Activated CD8-positive, alpha-beta memory T cell treated with anti-CD3 and anti-CD28 coated beads for 36 hours (primary cell): ENCODE results near the gene ARIH1. TPM values are rescaled to one million over a fixed set of nuclear protein-coding genes. Genes with fewer than 3 reads are reported as not detected.

Experiments
- CTCF ChIA-PET: fragments of 350-600 bp; sonication (Branson Sonifier 250); formaldehyde crosslinking; loops from one replicate; lab custom pipeline; 2021; ENCODE audit warnings: antibody characterized with exemption; lab: Charles Lee
- POLR2A ChIA-PET: fragments of 350-600 bp; sonication (Branson Sonifier 250); formaldehyde crosslinking; loops from one replicate; lab custom pipeline; 2021; ENCODE audit warnings: antibody characterized with exemption; lab: Charles Lee
- total RNA-seq, 2 experiments: library from RNA; stranded (reverse); gene quantifications; one replicate each; pipeline ENCODE4 v1.2.3, GENCODE V29; 2021

The ARIH1 gene
- total RNA-seq, 2 experiments from 2014 or later: 146 to 155 TPM

GRCh38 chr15:72481015-72481659 lies 7.0 kb downstream of the ARIH1 start:
- ChIA-PET CTCF (no interaction called here), POLR2A (no interaction called here)

- CTCF ChIA-PET: no interaction called here
Measured at GRCh38 chr15:72482275-72482674, 8.1 kb downstream of the ARIH1 start.

DNA sequence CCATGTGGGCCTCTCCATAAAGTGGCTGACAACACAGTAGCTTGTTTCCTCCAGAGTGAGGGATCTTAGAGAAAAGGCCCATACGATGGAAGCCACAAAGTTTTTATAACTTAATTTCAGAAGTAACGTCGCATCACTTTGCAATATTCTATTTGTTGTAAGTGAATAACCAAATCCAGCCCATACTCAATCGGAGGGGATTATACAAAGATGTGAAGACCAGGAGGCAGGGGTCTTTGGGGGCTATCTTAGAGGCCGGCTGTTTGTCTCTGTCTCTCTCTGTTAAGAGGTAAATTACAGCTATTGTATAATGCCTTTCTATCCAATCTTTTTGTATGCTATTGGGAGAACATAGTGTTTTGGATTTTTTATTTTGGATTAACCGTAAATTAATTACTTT lies 9.1 kb downstream of the ARIH1 start:
- CTCF ChIA-PET: interaction anchor here (1.0 kb wide), 1 partner anchor 20 kb away, joined by 3 read pairs; no protein-coding TSS in a partner anchor
- POLR2A ChIA-PET: interaction anchor here (1.1 kb wide), 1 partner anchor 50 kb away, joined by 3 read pairs; no protein-coding TSS in a partner anchor

More at GRCh38 chr15:72482275-72482674, 8.1 kb downstream of the ARIH1 start:
- POLR2A ChIA-PET: interaction anchor here (1.1 kb wide), 1 partner anchor 51 kb away, joined by 3 read pairs; no protein-coding TSS in a partner anchor

DNA sequence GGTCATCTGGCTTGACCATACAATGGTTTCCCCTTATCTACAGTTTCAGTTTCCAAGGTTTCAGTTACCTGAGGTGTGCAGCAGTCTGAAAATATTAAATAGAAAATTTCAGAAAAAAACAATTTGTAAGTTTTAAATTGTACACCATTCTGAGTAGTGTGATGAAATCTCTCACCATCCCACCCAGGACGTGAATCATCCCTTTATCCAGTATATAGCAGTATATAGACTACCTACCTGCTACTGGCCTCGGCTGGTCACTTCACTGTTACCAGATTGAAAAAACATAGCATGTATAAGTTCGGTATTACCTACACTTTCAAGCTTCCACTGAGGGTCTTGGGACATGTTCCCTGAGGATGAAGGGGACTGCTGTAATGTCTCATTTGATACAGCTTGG lies 12.0 kb downstream of the ARIH1 start:
- POLR2A ChIA-PET: no interaction called here

GRCh38 chr15:72487070-72487797 lies 13.1 kb downstream of the ARIH1 start:
- CTCF ChIA-PET: no interaction called here

More for the DNA sequence above, 12.0 kb downstream of the ARIH1 start:
- CTCF ChIA-PET: interaction anchor here (0.6 kb wide), 1 partner anchor 21 kb away, joined by 3 read pairs; no protein-coding TSS in a partner anchor

GRCh38 chr15:72488558-72488957 lies 14.4 kb downstream of the ARIH1 start:
- POLR2A ChIA-PET: no interaction called here
- CTCF ChIA-PET: interaction anchor here (0.9 kb wide), 1 partner anchor 9 kb away, joined by 4 read pairs; no protein-coding TSS in a partner anchor

More at GRCh38 chr15:72487070-72487797, 13.1 kb downstream of the ARIH1 start:
- POLR2A ChIA-PET: no interaction called here

DNA sequence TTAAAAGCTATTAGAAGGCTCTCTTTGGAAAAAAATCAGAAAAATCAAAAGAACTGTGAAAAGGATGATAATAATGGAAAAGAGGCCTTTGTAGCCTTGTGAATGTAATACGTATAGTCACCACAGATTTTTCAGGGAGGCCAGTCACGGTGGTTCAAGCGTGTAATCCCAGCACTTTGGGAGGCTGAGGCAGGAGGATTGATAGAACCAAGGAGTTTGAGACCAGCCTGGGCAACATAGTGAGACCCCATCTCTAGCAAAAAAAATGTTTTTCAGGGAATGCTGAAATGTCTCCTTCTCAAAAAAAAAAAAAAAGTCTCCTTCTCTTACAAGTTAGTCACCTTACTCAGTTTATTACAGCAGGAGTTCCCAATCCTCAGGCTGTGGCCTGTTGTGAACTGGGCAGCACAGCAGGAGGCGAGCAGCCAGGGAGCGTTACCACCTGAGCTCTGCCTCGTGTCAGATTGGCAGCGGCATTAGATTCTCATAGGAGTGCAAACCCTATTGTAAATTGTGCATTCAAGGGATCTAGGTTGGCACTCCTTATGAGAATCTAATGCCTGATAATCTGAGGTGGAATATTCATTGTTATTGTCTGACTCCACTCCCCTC lies 15.9 kb downstream of the ARIH1 start:
- CTCF ChIA-PET: interaction anchor here (0.7 kb wide), 1 partner anchor 66 kb away, joined by 4 read pairs; no protein-coding TSS in a partner anchor
- POLR2A ChIA-PET: no interaction called here

DNA sequence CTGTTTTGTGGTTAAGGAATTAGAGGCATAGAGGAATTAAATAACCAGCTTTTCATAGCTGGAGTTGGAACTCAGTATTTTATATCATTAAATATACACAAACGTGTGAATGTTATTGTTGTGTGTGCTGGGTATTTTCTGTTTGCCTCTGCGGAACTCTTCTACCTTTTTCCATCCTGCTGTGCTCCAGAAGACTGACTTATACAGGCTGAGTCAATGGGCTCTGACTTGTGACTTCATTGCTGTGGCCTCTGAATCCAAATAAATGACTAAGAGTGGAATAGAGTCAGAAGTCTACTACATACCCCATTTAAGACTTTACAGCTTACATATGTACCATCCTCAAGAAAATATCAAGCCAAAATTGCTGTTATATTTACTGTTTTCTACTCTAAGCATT lies 17.6 kb downstream of the ARIH1 start:
- CTCF ChIA-PET: no interaction called here
- POLR2A ChIA-PET: no interaction called here

DNA sequence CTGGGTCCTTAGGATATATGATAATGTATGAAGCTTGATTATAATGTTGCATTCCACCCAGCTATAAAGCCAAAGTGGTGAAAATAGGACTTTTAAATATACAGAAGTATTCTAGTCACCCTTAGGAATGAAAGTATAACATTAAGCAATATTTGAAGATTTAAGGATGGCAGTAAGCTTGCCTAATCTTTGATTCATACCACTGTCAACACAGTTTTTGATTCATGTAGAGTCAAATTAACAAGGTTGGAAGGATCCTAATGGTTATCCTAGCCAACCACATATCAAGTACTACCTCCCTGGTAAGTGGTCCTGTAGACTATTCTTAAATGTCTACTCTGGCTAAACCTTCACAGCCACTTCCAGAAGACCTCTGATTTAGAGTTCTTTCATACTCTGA lies 18.6 kb downstream of the ARIH1 start:
- ChIA-PET POLR2A (interaction anchor here (0.8 kb wide), 1 partner anchor 19 kb away, joined by 4 read pairs; no protein-coding TSS in a partner anchor), CTCF (interaction anchor here (0.5 to 1.6 kb wide), 3 partner anchors 17 to 47 kb away, joined by 3 to 4 read pairs (median 3); no protein-coding TSS in a partner anchor)

GRCh38 chr15:72493220-72493619 lies 19.1 kb downstream of the ARIH1 start:
- ChIA-PET POLR2A (no interaction called here), CTCF (interaction anchor here (0.8 to 1.6 kb wide), 2 partner anchors 17 to 20 kb away, joined by 3 read pairs; no protein-coding TSS in a partner anchor)

GRCh38 chr15:72495007-72495406 lies 20.9 kb downstream of the ARIH1 start:
- ChIA-PET POLR2A (no interaction called here), CTCF (interaction anchor here (1.8 kb wide), 1 partner anchor 11 kb away, joined by 5 read pairs; no protein-coding TSS in a partner anchor)

GRCh38 chr15:72496783-72497182 lies 22.7 kb downstream of the ARIH1 start:
- POLR2A ChIA-PET: no interaction called here
- CTCF ChIA-PET: interaction anchor here (1.8 kb wide), 1 partner anchor 10 kb away, joined by 5 read pairs; no protein-coding TSS in a partner anchor

DNA sequence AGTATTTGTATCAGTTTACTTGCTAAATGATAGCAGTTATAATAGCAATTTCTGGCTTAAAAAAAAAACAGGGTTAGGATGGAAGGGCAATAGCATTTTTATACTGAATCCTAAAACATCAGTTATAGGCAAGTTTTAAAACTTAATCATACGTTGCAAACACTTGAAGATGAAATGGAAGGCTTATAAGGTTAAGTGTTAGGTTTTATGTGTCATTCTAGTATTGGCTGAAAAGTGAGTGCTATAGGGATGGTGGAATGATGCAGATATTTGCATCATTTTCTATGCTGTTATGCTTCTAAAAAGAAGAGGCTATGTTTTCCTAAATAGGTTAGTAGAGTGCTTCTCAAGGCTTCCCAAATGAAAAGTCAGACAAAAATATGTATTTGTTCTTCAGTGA lies 23.3 kb downstream of the ARIH1 start:
- POLR2A ChIA-PET: no interaction called here
- CTCF ChIA-PET: no interaction called here

DNA sequence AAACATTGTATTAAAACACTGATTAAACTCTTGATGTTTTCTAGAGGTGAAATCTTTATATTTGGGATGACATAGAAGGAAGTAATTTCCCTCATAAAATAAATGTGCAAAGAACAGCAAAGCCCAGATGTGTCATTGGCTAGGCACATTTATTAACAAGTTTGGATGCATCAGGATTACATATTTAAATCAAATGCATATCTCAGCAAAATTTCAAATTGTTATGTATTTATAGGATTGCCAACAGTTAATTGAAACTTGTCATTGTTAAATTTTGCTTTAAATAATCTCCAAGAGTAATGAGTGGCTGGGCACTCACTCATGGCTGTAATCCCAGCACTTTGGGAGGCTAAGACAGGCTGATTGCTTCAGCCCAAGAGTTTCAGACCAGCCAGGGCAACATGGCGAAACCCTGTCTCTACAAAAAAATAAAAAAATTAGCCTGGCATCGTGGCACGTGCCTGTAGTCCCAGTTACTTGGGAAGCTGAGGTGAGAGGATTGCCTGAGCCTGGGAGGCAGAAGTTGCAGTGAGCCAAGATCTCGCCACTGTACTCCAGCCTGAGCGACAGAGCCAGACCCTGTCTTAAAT lies 28.2 kb downstream of the ARIH1 start:
- ChIA-PET POLR2A (no interaction called here), CTCF (no interaction called here)

GRCh38 chr15:72503147-72503546 lies 29.0 kb downstream of the ARIH1 start:
- ChIA-PET CTCF (interaction anchor here (0.8 kb wide), 1 partner anchor 20 kb away, joined by 3 read pairs; no protein-coding TSS in a partner anchor), POLR2A (no interaction called here)

GRCh38 chr15:72507402-72508092 lies 33.4 kb downstream of the ARIH1 start:
- ChIA-PET CTCF (interaction anchor here (0.8 kb wide), 1 partner anchor 22 kb away, joined by 3 read pairs; no protein-coding TSS in a partner anchor), POLR2A (no interaction called here)

GRCh38 chr15:72509484-72509883 lies 35.4 kb downstream of the ARIH1 start:
- CTCF ChIA-PET: no interaction called here
- POLR2A ChIA-PET: no interaction called here

GRCh38 chr15:72511536-72511935 lies 37.4 kb downstream of the ARIH1 start:
- POLR2A ChIA-PET: no interaction called here
- CTCF ChIA-PET: no interaction called here
